Gastroesophageal sphincter (tissue), 3 donors: ENCODE data around the gene VPS35L.
A peak's percentile ranks its signal among the peaks of the same experiment; 100 is the strongest.

Experiments
- EP300 ChIP-seq: sonication (generic); formaldehyde crosslinking; IDR thresholded peaks from one replicate; pipeline ENCODE4 v1.6.1; 2017; ENCODE audit warnings: antibody characterized with exemption, mild to moderate bottlenecking
- POLR2AphosphoS5 ChIP-seq: sonication (generic); formaldehyde crosslinking; IDR thresholded peaks from one replicate; pipeline ENCODE4 v1.6.1; 2017; ENCODE audit warnings: antibody characterized with exemption
- TF ChIP-seq, protein P1 (sequence below), 4 experiments: fragments of 200-600 bp in 2 of 4; fragments of 450-650 bp in 2 of 4; sonication (generic) in 1 of 4; IDR thresholded peaks; one replicate each; pipeline ENCODE4 v1.5.1; 2017 to 2019; ENCODE audit warnings: antibody characterized with exemption in 4 of 4, mild to moderate bottlenecking in 2 of 4, moderate library complexity in 2 of 4

DNA sequence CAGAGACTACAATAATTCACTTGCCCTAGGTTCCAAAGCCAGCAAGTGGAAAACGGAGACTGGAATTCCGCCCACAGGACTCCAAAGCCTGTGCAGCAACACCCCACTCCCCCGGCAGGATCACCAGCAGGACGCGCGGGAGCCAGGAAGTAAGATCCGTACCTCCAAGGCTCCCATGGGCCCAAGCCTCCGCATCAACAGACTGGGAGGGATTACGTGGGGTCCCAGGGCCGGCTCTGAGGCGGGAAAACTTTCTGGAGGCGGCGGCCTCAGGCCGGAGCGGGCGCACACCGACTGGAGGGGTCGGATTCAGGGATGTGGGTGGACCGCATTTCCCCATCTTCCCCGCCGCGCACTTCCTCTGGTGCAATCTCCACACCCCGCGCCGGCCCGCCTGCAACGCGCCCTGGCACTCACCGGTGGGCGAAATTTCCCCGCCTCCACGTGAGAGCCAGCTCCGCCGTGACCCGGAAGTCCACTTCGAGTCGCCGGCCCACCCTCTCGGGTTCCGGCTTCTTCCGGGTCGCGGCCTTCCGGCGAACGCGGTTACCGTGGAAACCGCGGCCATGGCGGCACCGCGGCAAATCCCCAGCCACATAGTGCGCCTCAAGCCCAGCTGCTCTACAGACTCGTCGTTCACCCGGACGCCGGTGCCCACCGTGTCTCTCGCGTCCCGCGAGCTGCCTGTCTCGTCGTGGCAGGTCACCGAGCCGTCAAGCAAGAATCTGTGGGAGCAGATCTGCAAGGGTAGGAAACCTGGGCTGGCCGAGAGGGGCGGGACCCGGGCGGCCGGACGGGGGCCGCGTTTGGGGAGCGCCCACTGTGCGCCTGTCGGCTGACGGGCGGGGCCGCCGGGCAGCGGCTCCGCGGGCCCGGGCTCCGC, 162.5 kb downstream of the VPS35L start, which contains the start of the genes IQCK and KNOP1:
- TF ChIP-seq POLR2AphosphoS5: peak; percentile 87
- TF ChIP-seq, protein P1, sequence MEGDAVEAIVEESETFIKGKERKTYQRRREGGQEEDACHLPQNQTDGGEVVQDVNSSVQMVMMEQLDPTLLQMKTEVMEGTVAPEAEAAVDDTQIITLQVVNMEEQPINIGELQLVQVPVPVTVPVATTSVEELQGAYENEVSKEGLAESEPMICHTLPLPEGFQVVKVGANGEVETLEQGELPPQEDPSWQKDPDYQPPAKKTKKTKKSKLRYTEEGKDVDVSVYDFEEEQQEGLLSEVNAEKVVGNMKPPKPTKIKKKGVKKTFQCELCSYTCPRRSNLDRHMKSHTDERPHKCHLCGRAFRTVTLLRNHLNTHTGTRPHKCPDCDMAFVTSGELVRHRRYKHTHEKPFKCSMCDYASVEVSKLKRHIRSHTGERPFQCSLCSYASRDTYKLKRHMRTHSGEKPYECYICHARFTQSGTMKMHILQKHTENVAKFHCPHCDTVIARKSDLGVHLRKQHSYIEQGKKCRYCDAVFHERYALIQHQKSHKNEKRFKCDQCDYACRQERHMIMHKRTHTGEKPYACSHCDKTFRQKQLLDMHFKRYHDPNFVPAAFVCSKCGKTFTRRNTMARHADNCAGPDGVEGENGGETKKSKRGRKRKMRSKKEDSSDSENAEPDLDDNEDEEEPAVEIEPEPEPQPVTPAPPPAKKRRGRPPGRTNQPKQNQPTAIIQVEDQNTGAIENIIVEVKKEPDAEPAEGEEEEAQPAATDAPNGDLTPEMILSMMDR (IDR thresholded peaks at IDR 0.05): peak in 2 of 4 experiments; percentile 22 to 29
- no peak for TF ChIP-seq EP300
